ENCODE data around the gene GAS5.

GAS5 gene

GRCh38 chr1:173915596-173915995 is 47.8 kb upstream of the GAS5 start:
- H3K79me2 ChIP-seq (ENCODE audit: insufficient read depth, low read length): no peaks in the 10 kb centered on the region
- no peaks in the 10 kb centered on the region for H3K9me3 ChIP-seq (ENCODE audit: low read length)
- H3K4me2 ChIP-seq (ENCODE audit: low read length): no peak overlapping the region
- no peak overlapping the region for H3K27ac ChIP-seq (ENCODE audit: low read depth, low read length, poor library complexity, severe bottlenecking)
- no peak overlapping the region for H3K4me3 ChIP-seq (ENCODE audit: low read depth, low read length, poor library complexity, severe bottlenecking)
- no peak overlapping the region for H2AFZ ChIP-seq (ENCODE audit: low read length)
- H3K27me3 ChIP-seq (ENCODE audit: insufficient read depth, low read length): no peaks in the 10 kb centered on the region
- no peaks in the 10 kb centered on the region for H3F3A ChIP-seq (ENCODE audit: insufficient read depth, low read length)
- no peak for TF ChIP-seq EZH2 (IDR thresholded peaks at IDR 0.05; ENCODE audit: borderline replicate concordance, low read length)
- H3K9me2 ChIP-seq (ENCODE audit: low read depth, low read length): no peaks in the 10 kb centered on the region
- H3K36me3 ChIP-seq (ENCODE audit: insufficient read depth, low read length): no peaks in the 10 kb centered on the region
- H3K4me1 ChIP-seq (ENCODE audit: insufficient read depth, low read length, severe bottlenecking): no peaks in the 10 kb centered on the region
- H4K20me1 ChIP-seq (ENCODE audit: insufficient read depth, low read length): no peaks in the 10 kb centered on the region
- H3K9ac ChIP-seq (ENCODE audit: low read length): no peak overlapping the region

GRCh38 chr1:173914366-173914871 is 46.6 kb upstream of the GAS5 start:
- Histone ChIP-seq H3K27ac (ENCODE audit: low read depth, low read length, poor library complexity, severe bottlenecking) (no peak overlapping the region), H3K9ac (ENCODE audit: low read length) (no peak overlapping the region), H3K79me2 (ENCODE audit: insufficient read depth, low read length) (no peaks in the 10 kb centered on the region), H3K4me3 (ENCODE audit: low read depth, low read length, poor library complexity, severe bottlenecking) (no peak overlapping the region), H3K36me3 (ENCODE audit: insufficient read depth, low read length) (no peaks in the 10 kb centered on the region), H4K20me1 (ENCODE audit: insufficient read depth, low read length) (no peaks in the 10 kb centered on the region), H3F3A (ENCODE audit: insufficient read depth, low read length) (no peaks in the 10 kb centered on the region), H3K9me3 (ENCODE audit: low read length) (no peaks in the 10 kb centered on the region), H3K27me3 (ENCODE audit: insufficient read depth, low read length) (no peaks in the 10 kb centered on the region), H3K4me1 (ENCODE audit: insufficient read depth, low read length, severe bottlenecking) (no peaks in the 10 kb centered on the region), H3K9me2 (ENCODE audit: low read depth, low read length) (no peaks in the 10 kb centered on the region), H2AFZ (ENCODE audit: low read length) (no peak overlapping the region), H3K4me2 (ENCODE audit: low read length) (no peak overlapping the region)
- TF ChIP-seq EZH2 (IDR thresholded peaks at IDR 0.05; ENCODE audit: borderline replicate concordance, low read length): no peak
- TF ChIP-seq CTCF (IDR thresholded peaks at IDR 0.05; ENCODE audit: low read length): peak; percentile 84

GRCh38 chr1:173913111-173913510 is 45.3 kb upstream of the GAS5 start:
- H2AFZ ChIP-seq (ENCODE audit: low read length): no peak overlapping the region
- TF ChIP-seq CTCF (IDR thresholded peaks at IDR 0.05; ENCODE audit: low read length) (no peak), EZH2 (IDR thresholded peaks at IDR 0.05; ENCODE audit: borderline replicate concordance, low read length) (no peak)
- H3K27me3 ChIP-seq (ENCODE audit: insufficient read depth, low read length): no peaks in the 10 kb centered on the region
- no peaks in the 10 kb centered on the region for H3K9me3 ChIP-seq (ENCODE audit: low read length)
- no peaks in the 10 kb centered on the region for H3K9me2 ChIP-seq (ENCODE audit: low read depth, low read length)
- H3K4me3 ChIP-seq (ENCODE audit: low read depth, low read length, poor library complexity, severe bottlenecking): no peak overlapping the region
- no peaks in the 10 kb centered on the region for H4K20me1 ChIP-seq (ENCODE audit: insufficient read depth, low read length)
- no peaks in the 10 kb centered on the region for H3K4me1 ChIP-seq (ENCODE audit: insufficient read depth, low read length, severe bottlenecking)
- H3K9ac ChIP-seq (ENCODE audit: low read length): no peak overlapping the region
- no peak overlapping the region for H3K4me2 ChIP-seq (ENCODE audit: low read length)
- no peak overlapping the region for H3K27ac ChIP-seq (ENCODE audit: low read depth, low read length, poor library complexity, severe bottlenecking)
- no peaks in the 10 kb centered on the region for H3K36me3 ChIP-seq (ENCODE audit: insufficient read depth, low read length)
- no peaks in the 10 kb centered on the region for H3F3A ChIP-seq (ENCODE audit: insufficient read depth, low read length)
- no peaks in the 10 kb centered on the region for H3K79me2 ChIP-seq (ENCODE audit: insufficient read depth, low read length)

GRCh38 chr1:173903827-173904531 is 36.2 kb upstream of the GAS5 start:
- Histone ChIP-seq H3K27me3 (ENCODE audit: insufficient read depth, low read length) (no peaks in the 10 kb centered on the region), H3K9ac (ENCODE audit: low read length) (no peak overlapping the region), H3F3A (ENCODE audit: insufficient read depth, low read length) (no peaks in the 10 kb centered on the region), H3K36me3 (ENCODE audit: insufficient read depth, low read length) (no peaks in the 10 kb centered on the region), H3K4me1 (ENCODE audit: insufficient read depth, low read length, severe bottlenecking) (no peaks in the 10 kb centered on the region), H3K27ac (ENCODE audit: low read depth, low read length, poor library complexity, severe bottlenecking) (no peak overlapping the region), H3K9me3 (ENCODE audit: low read length) (no peaks in the 10 kb centered on the region), H3K4me2 (ENCODE audit: low read length) (no peak overlapping the region), H2AFZ (ENCODE audit: low read length) (no peak overlapping the region), H4K20me1 (ENCODE audit: insufficient read depth, low read length) (no peaks in the 10 kb centered on the region), H3K9me2 (ENCODE audit: low read depth, low read length) (no peaks in the 10 kb centered on the region), H3K4me3 (ENCODE audit: low read depth, low read length, poor library complexity, severe bottlenecking) (no peak overlapping the region), H3K79me2 (ENCODE audit: insufficient read depth, low read length) (no peaks in the 10 kb centered on the region)
- TF ChIP-seq EZH2 (IDR thresholded peaks at IDR 0.05; ENCODE audit: borderline replicate concordance, low read length) (no peak), CTCF (IDR thresholded peaks at IDR 0.05; ENCODE audit: low read length) (no peak)
